ENCODE data around the gene TSTD1. TPM values are rescaled to one million over a fixed set of nuclear protein-coding genes. Genes with fewer than 3 reads are reported as not detected.
A peak's percentile ranks its signal among the peaks of the same experiment; 100 is the strongest.
"Not testable (repeated sequence)": the region's sequence is repeated elsewhere in the genome, so short reads cannot be mapped to it uniquely, and the experiment has no call there.

The TSTD1 gene
- total RNA-seq, 1 donor from 2014 or later = 13.4 TPM

GRCh38 chr1:161068306-161069234, 29.8 kb upstream of the TSTD1 start:
- Histone ChIP-seq H3K36me3 (no peaks in the 10 kb centered on the region), H3K27me3 (ENCODE audit: low read depth) (peaks cover 35% of the 10 kb centered on the region), H3K9me3 (replicated peaks) (no peaks in the 10 kb centered on the region), H3K4me3 (peak overlapping the region; percentile 49), H3K27ac (replicated peaks) (peak overlapping the region; percentile 66), H3K4me1 (no peaks in the 10 kb centered on the region)
- TF ChIP-seq CTCF (IDR thresholded peaks at IDR 0.05; ENCODE audit: borderline replicate concordance) = no peak
- intact Hi-C loops (cut with micrococcal nuclease) = no loop called here
- peak; percentile 70 for DNase-seq

- intact Hi-C loops (cut with micrococcal nuclease) = no loop called here
- no peaks in the 10 kb centered on the region for H3K9me3 ChIP-seq (replicated peaks)
- no peak for TF ChIP-seq CTCF (IDR thresholded peaks at IDR 0.05; ENCODE audit: borderline replicate concordance)
- no peaks in the 10 kb centered on the region for H3K36me3 ChIP-seq
- peaks cover 50% of the 10 kb centered on the region for H3K27me3 ChIP-seq (ENCODE audit: low read depth)
- H3K4me3 ChIP-seq = no peak overlapping the region
- H3K27ac ChIP-seq (replicated peaks) = no peak overlapping the region
- H3K4me1 ChIP-seq = no peaks in the 10 kb centered on the region
- DNase-seq = no peak
Measured at GRCh38 chr1:161066694-161067093, 27.9 kb upstream of the TSTD1 start.

- H3K36me3 ChIP-seq; H3K27ac ChIP-seq (replicated peaks); intact Hi-C loops (cut with micrococcal nuclease); H3K4me1 ChIP-seq; DNase-seq; H3K4me3 ChIP-seq; H3K9me3 ChIP-seq (replicated peaks): not testable (repeated sequence)
- H3K27me3 ChIP-seq (ENCODE audit: low read depth) = peaks cover 59% of the 10 kb centered on the region
Measured at GRCh38 chr1:161065681-161066080, 26.9 kb upstream of the TSTD1 start.

- H3K4me1 ChIP-seq; H3K9me3 ChIP-seq (replicated peaks); H3K36me3 ChIP-seq; H3K4me3 ChIP-seq; intact Hi-C loops (cut with micrococcal nuclease); H3K27ac ChIP-seq (replicated peaks); DNase-seq: not testable (repeated sequence)
- peaks cover 56% of the 10 kb centered on the region for H3K27me3 ChIP-seq (ENCODE audit: low read depth)
Measured at GRCh38 chr1:161063936-161064335, 25.2 kb upstream of the TSTD1 start.

- Histone ChIP-seq H3K4me1 (no peaks in the 10 kb centered on the region), H3K4me3 (no peak overlapping the region), H3K36me3 (no peaks in the 10 kb centered on the region), H3K27me3 (ENCODE audit: low read depth) (peaks cover 79% of the 10 kb centered on the region), H3K27ac (replicated peaks) (no peak overlapping the region), H3K9me3 (replicated peaks) (no peaks in the 10 kb centered on the region)
- DNase-seq = no peak
- intact Hi-C loops (cut with micrococcal nuclease) = no loop called here
- no peak for TF ChIP-seq CTCF (IDR thresholded peaks at IDR 0.05; ENCODE audit: borderline replicate concordance)
Measured at GRCh38 chr1:161061419-161061818, 22.7 kb upstream of the TSTD1 start.

GRCh38 chr1:161059293-161059692, 20.5 kb upstream of the TSTD1 start:
- Histone ChIP-seq H3K9me3 (replicated peaks) (no peaks in the 10 kb centered on the region), H3K4me3 (no peak overlapping the region), H3K36me3 (no peaks in the 10 kb centered on the region), H3K4me1 (no peaks in the 10 kb centered on the region), H3K27ac (replicated peaks) (no peak overlapping the region), H3K27me3 (ENCODE audit: low read depth) (peaks cover 79% of the 10 kb centered on the region)
- intact Hi-C loops (cut with micrococcal nuclease) = loop anchor here (10.0 kb wide), 1 partner anchor 64 kb away; no protein-coding TSS in a partner anchor
- no peak for TF ChIP-seq CTCF (IDR thresholded peaks at IDR 0.05; ENCODE audit: borderline replicate concordance)
- DNase-seq = no peak

Measured in left ventricle myocardium inferior (tissue), 1 donor.